H9 (cell line): ENCODE data around the gene C19orf25. TPM values are rescaled to one million over a fixed set of nuclear protein-coding genes. Genes with fewer than 3 reads are reported as not detected.

ENCODE experiments used
- DNase-seq: peaks from one replicate; pipeline ENCODE4 v3.0.0-alpha.2; 2017
- H2AFZ ChIP-seq: one replicate; pipeline ENCODE4 v1.6.1; 2013; ENCODE audit warnings: mild to moderate bottlenecking, low read length, control low read depth, moderate library complexity
- H2AK5ac ChIP-seq: 2 replicates; pipeline ENCODE4 v1.6.1; 2013; ENCODE audit warnings: low read length, control low read depth, mixed read lengths; ENCODE audit not compliant: insufficient read length
- H2BK120ac ChIP-seq: one replicate; pipeline ENCODE4 v1.6.1; 2013; ENCODE audit warnings: low read depth, mild to moderate bottlenecking, low read length, control low read depth, inconsistent platforms; ENCODE audit not compliant: poor library complexity, severe bottlenecking
- H2BK12ac ChIP-seq: 2 replicates; pipeline ENCODE4 v1.6.1; 2013; ENCODE audit warnings: low read length, control low read depth, mixed read lengths, low read depth; ENCODE audit not compliant: insufficient read length
- H2BK15ac ChIP-seq: 2 replicates; pipeline ENCODE4 v1.6.1; 2013; ENCODE audit warnings: low read depth, low read length, control low read depth
- H2BK20ac ChIP-seq: one replicate; pipeline ENCODE4 v1.6.1; 2013; ENCODE audit warnings: low read depth, mild to moderate bottlenecking, low read length, control low read depth, inconsistent platforms; ENCODE audit not compliant: poor library complexity, severe bottlenecking
- H2BK5ac ChIP-seq: 2 replicates; pipeline ENCODE4 v1.6.1; 2013; ENCODE audit warnings: low read length, control low read depth, mixed read lengths; ENCODE audit not compliant: insufficient read length
- H3K14ac ChIP-seq: 2 replicates; pipeline ENCODE4 v1.6.1; 2013; ENCODE audit warnings: low read length, control low read depth; ENCODE audit not compliant: insufficient read depth
- H3K18ac ChIP-seq: 2 replicates; pipeline ENCODE4 v1.6.1; 2013; ENCODE audit warnings: low read depth, mild to moderate bottlenecking, mixed read lengths, low read length, control low read depth; ENCODE audit not compliant: insufficient read length
- H3K23ac ChIP-seq: 2 replicates; pipeline ENCODE4 v1.6.1; 2013; ENCODE audit warnings: low read length, control low read depth, mixed read lengths, low read depth; ENCODE audit not compliant: insufficient read length
- H3K23me2 ChIP-seq: 2 replicates; pipeline ENCODE4 v1.6.1; 2013; ENCODE audit warnings: low read depth, mild to moderate bottlenecking, mixed read lengths, low read length, control low read depth; ENCODE audit not compliant: insufficient read length, poor library complexity, severe bottlenecking
- H3K27ac ChIP-seq: 2 replicates; pipeline ENCODE4 v1.5.1; 2013; ENCODE audit warnings: low read length, control low read depth, mixed read lengths, low read depth; ENCODE audit not compliant: insufficient read length
- H3K27me3 ChIP-seq: 2 replicates; pipeline ENCODE4 v1.6.1; 2013; ENCODE audit warnings: low read length, control low read depth, inconsistent platforms; ENCODE audit not compliant: insufficient read depth
- H3K4ac ChIP-seq: 2 replicates; pipeline ENCODE4 v1.6.1; 2013; ENCODE audit warnings: low read depth, mild to moderate bottlenecking, control low read depth, inconsistent platforms, low read length, moderate library complexity
- H3K4me1 ChIP-seq: 2 replicates; pipeline ENCODE4 v1.6.1; 2013; ENCODE audit warnings: low read length, control low read depth, inconsistent platforms; ENCODE audit not compliant: insufficient read depth
- H3K4me2 ChIP-seq: 2 replicates; pipeline ENCODE4 v1.6.1; 2013; ENCODE audit warnings: low read length, control low read depth, mixed read lengths; ENCODE audit not compliant: insufficient read length, insufficient read depth
- H3K56ac ChIP-seq: 2 replicates; pipeline ENCODE4 v1.6.1; 2013; ENCODE audit warnings: low read depth, mild to moderate bottlenecking, mixed read lengths, low read length, control low read depth; ENCODE audit not compliant: insufficient read length
- H3K79me1 ChIP-seq: 2 replicates; pipeline ENCODE4 v1.6.1; 2013; ENCODE audit warnings: low read depth, mild to moderate bottlenecking, moderate library complexity, low read length, control low read depth, inconsistent platforms; ENCODE audit not compliant: insufficient read depth, poor library complexity, severe bottlenecking
- H3K79me2 ChIP-seq: 2 replicates; pipeline ENCODE4 v1.6.1; 2013; ENCODE audit warnings: low read length, control low read depth, inconsistent platforms; ENCODE audit not compliant: insufficient read depth
- H3K9ac ChIP-seq: 2 replicates; pipeline ENCODE4 v1.6.1; 2013; ENCODE audit warnings: low read length, control low read depth, mixed read lengths; ENCODE audit not compliant: insufficient read length; ENCODE audit errors: extremely low read depth
- H3K9me3 ChIP-seq: one replicate; pipeline ENCODE4 v1.6.1; 2013; ENCODE audit warnings: low read depth, low read length, inconsistent platforms; ENCODE audit not compliant: control insufficient read depth
- H3T11ph ChIP-seq: one replicate; pipeline ENCODE4 v1.6.1; 2013; ENCODE audit warnings: mild to moderate bottlenecking, low read length, control low read depth, inconsistent platforms
- H4K20me1 ChIP-seq: one replicate; pipeline ENCODE4 v1.6.1; 2013; ENCODE audit not compliant: control insufficient read depth, insufficient read length, insufficient read depth
- H4K5ac ChIP-seq: 2 replicates; pipeline ENCODE4 v1.6.1; 2013; ENCODE audit warnings: low read depth, mild to moderate bottlenecking, mixed read lengths, low read length, control low read depth; ENCODE audit not compliant: insufficient read length
- H4K8ac ChIP-seq: replicated peaks from 2 replicates; pipeline ENCODE4 v1.6.1; 2013; ENCODE audit warnings: low read length, control low read depth, mixed read lengths, low read depth; ENCODE audit not compliant: insufficient read length
- H4K91ac ChIP-seq: 2 replicates; pipeline ENCODE4 v1.6.1; 2013; ENCODE audit warnings: low read depth, mild to moderate bottlenecking, moderate library complexity, mixed read lengths, low read length, control low read depth; ENCODE audit not compliant: insufficient read length
- H3K27ac Mint-ChIP-seq, 3 experiments: 2 replicates in 2 of 3; 3 replicates in 1 of 3; pipeline ENCODE4 v1.8.0; 2020 to 2021; ENCODE audit warnings: mixed read lengths in 3 of 3, mild to moderate bottlenecking in 1 of 3, moderate library complexity in 1 of 3
- H3K27me3 Mint-ChIP-seq: 2 replicates; pipeline ENCODE4 v1.8.0; 2021; ENCODE audit warnings: low read depth, mild to moderate bottlenecking, moderate library complexity, mixed read lengths
- H3K36me3 Mint-ChIP-seq, 3 experiments: 2 replicates in 2 of 3; 3 replicates in 1 of 3; pipeline ENCODE4 v1.8.0; 2020 to 2021; ENCODE audit warnings: low read depth in 3 of 3, mixed read lengths in 3 of 3; ENCODE audit not compliant: insufficient read depth in 1 of 3
- H3K4me1 Mint-ChIP-seq, 2 experiments: 2 replicates each; pipeline ENCODE4 v1.8.0; 2020; ENCODE audit warnings: mixed read lengths in 2 of 2
- H3K4me3 Mint-ChIP-seq, 2 experiments: 2 replicates in 1 of 2; 3 replicates in 1 of 2; pipeline ENCODE4 v1.8.0; 2020 to 2021; ENCODE audit warnings: mild to moderate bottlenecking in 2 of 2, mixed read lengths in 2 of 2, moderate library complexity in 1 of 2
- H3K9me3 Mint-ChIP-seq, 2 experiments: 2 replicates in 1 of 2; 3 replicates in 1 of 2; pipeline ENCODE4 v1.8.0; 2020; ENCODE audit warnings: mild to moderate bottlenecking in 2 of 2, mixed read lengths in 2 of 2, moderate library complexity in 1 of 2
- WGBS: extraction: QIAGEN DNeasy Blood & Tissue Kit; methylation state at CpG from one replicate; pipeline ENCODE4 v1.1.7; 2013; ENCODE audit warnings: missing lambda C conversion rate, low lambda C conversion rate, mixed read lengths; ENCODE audit not compliant: insufficient read length; ENCODE audit errors: extremely low coverage; 5-methylcytosine and 5-hydroxymethylcytosine counted together
- total RNA-seq: library from RNA; stranded (reverse); gene quantifications from 2 replicates; pipeline ENCODE4 v1.2.1, GENCODE V29; 2021
- TF ChIP-seq, protein P1 (sequence below): fragments of 200-600 bp; sonication (generic); conservative IDR thresholded peaks from 3 replicates; pipeline ENCODE4 v1.8.0; 2021; ENCODE audit warnings: antibody characterized with exemption, mild to moderate bottlenecking

Gene C19orf25
- total RNA-seq, 1 experiment from 2014 or later: 36.8 TPM

GRCh38 chr19:1526066-1526778, 47.2 kb upstream of the C19orf25 start:
- H2BK20ac ChIP-seq: no peak overlapping the region
- H2BK5ac ChIP-seq: no peak overlapping the region
- no peaks in the 10 kb centered on the region for H3K79me1 ChIP-seq
- H3K36me3 Mint-ChIP-seq: no peaks in the 10 kb centered on the region
- H3K4me1 Mint-ChIP-seq: peaks cover 6 to 7% of the 10 kb centered on the region in 2 experiments; a peak in 3 of 4 replicates
- H3K14ac ChIP-seq: no peak overlapping the region
- no peak overlapping the region for H3K9ac ChIP-seq
- H4K20me1 ChIP-seq: peaks cover 3% of the 10 kb centered on the region
- no peak overlapping the region for H4K91ac ChIP-seq
- no peak overlapping the region for H3K23ac ChIP-seq
- H3K27ac Mint-ChIP-seq: no peak overlapping the region; a peak in 1 of 7 replicates
- H3K4me1 ChIP-seq: no peaks in the 10 kb centered on the region
- H3K4me2 ChIP-seq: no peak overlapping the region
- H3K27ac ChIP-seq: no peak overlapping the region
- H2BK12ac ChIP-seq: no peak overlapping the region
- DNase-seq: no peak
- peaks cover 16% of the 10 kb centered on the region; the same call in 1 of the 2 replicates for H3K27me3 ChIP-seq
- H3K23me2 ChIP-seq: peaks cover 2% of the 10 kb centered on the region
- no peaks in the 10 kb centered on the region for H3K9me3 ChIP-seq
- no peak overlapping the region for H3K18ac ChIP-seq
- H3K9me3 Mint-ChIP-seq: peaks cover 0 to 6% of the 10 kb centered on the region in 2 experiments; a peak in 3 of 5 replicates
- no peak overlapping the region for H3K4ac ChIP-seq
- no peak overlapping the region for H2BK15ac ChIP-seq
- H3K4me3 Mint-ChIP-seq: peak overlapping the region in 1 of 2 experiments; percentile 49; a peak in 1 of 5 replicates
- no peak overlapping the region for H4K8ac ChIP-seq
- no peak overlapping the region for H3K56ac ChIP-seq
- H4K5ac ChIP-seq: no peak overlapping the region
- H2AK5ac ChIP-seq: no peak overlapping the region
- no peak overlapping the region for H3T11ph ChIP-seq
- no peak overlapping the region for H2AFZ ChIP-seq
- no peaks in the 10 kb centered on the region for H3K79me2 ChIP-seq
- TF ChIP-seq, protein P1, sequence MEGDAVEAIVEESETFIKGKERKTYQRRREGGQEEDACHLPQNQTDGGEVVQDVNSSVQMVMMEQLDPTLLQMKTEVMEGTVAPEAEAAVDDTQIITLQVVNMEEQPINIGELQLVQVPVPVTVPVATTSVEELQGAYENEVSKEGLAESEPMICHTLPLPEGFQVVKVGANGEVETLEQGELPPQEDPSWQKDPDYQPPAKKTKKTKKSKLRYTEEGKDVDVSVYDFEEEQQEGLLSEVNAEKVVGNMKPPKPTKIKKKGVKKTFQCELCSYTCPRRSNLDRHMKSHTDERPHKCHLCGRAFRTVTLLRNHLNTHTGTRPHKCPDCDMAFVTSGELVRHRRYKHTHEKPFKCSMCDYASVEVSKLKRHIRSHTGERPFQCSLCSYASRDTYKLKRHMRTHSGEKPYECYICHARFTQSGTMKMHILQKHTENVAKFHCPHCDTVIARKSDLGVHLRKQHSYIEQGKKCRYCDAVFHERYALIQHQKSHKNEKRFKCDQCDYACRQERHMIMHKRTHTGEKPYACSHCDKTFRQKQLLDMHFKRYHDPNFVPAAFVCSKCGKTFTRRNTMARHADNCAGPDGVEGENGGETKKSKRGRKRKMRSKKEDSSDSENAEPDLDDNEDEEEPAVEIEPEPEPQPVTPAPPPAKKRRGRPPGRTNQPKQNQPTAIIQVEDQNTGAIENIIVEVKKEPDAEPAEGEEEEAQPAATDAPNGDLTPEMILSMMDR: no peak
- no CpG with 5 or more reads among the region's 33 CpGs for WGBS
- H3K27me3 Mint-ChIP-seq: peaks cover 69% of the 10 kb centered on the region
- H2BK120ac ChIP-seq: no peak overlapping the region
